Measurements from ENCODE around the gene FBLN2.

GRCh38 chr3:13563911-13564310 lies 15.0 kb downstream of the FBLN2 start:
- TF ChIP-seq CTCF (IDR thresholded peaks at IDR 0.05), result no peak
- TF ChIP-seq POLR2AphosphoS5 (IDR thresholded peaks at IDR 0.05), result no peak
- TF ChIP-seq POLR2A (IDR thresholded peaks at IDR 0.05), result no peak
